H1 (cell line): ENCODE results near the gene CTIF. TPM values are rescaled to one million over a fixed set of nuclear protein-coding genes. Genes with fewer than 3 reads are reported as not detected.

Source experiments
- CTCF ChIA-PET: fragments of 300-600 bp; sonication (Branson Sonifier 250); formaldehyde crosslinking; loops from one replicate; lab custom pipeline; 2021; ENCODE audit not compliant: partially characterized antibody; lab: Charles Lee
- POLR2A ChIA-PET: fragments of 300-600 bp; sonication (Branson Sonifier 250); formaldehyde crosslinking; loops from one replicate; lab custom pipeline; 2021; ENCODE audit warnings: inconsistent platforms; ENCODE audit not compliant: partially characterized antibody; lab: Charles Lee
- DNase-seq, 2 experiments: peaks; one replicate each; pipeline versions ENCODE4 v3.0.0 to v3.0.0-alpha.2; 2010 to 2022; ENCODE audit warnings: low spot score in 2 of 2, low read depth in 1 of 2, mixed read lengths in 1 of 2
- FAIRE-seq: peaks from 2 replicates; lab custom pipeline; 2011; peaks lifted over from hg19 to GRCh38; lab: Jason Lieb, UNC
- H2AFZ ChIP-seq: 2 replicates; pipeline ENCODE4 v1.8.1; 2012; ENCODE audit warnings: low read length, inconsistent platforms
- H2AK5ac ChIP-seq: 2 replicates; pipeline ENCODE4 v1.6.1; 2013; ENCODE audit warnings: low read depth, low read length
- H2BK120ac ChIP-seq: replicated peaks from 2 replicates; pipeline ENCODE3; 2013; ENCODE audit warnings: low read depth, low read length, inconsistent platforms
- H2BK12ac ChIP-seq: 2 replicates; pipeline ENCODE4 v1.6.1; 2013; ENCODE audit warnings: low read depth, low read length
- H2BK15ac ChIP-seq: 2 replicates; pipeline ENCODE4 v1.6.1; 2013; ENCODE audit warnings: low read length
- H2BK20ac ChIP-seq: 2 replicates; pipeline ENCODE4 v1.6.1; 2013; ENCODE audit warnings: low read length
- H2BK5ac ChIP-seq: 2 replicates; pipeline ENCODE4 v1.6.1; 2013; ENCODE audit warnings: low read depth, low read length
- H3K14ac ChIP-seq: 2 replicates; pipeline ENCODE4 v1.6.1; 2013; ENCODE audit warnings: inconsistent platforms; ENCODE audit not compliant: insufficient read length
- H3K18ac ChIP-seq: 2 replicates; pipeline ENCODE4 v1.6.1; 2013; ENCODE audit warnings: low read length; ENCODE audit errors: extremely low read depth
- H3K23ac ChIP-seq: 2 replicates; pipeline ENCODE4 v1.6.1; 2013; ENCODE audit warnings: inconsistent platforms; ENCODE audit not compliant: insufficient read length
- H3K23me2 ChIP-seq: 2 replicates; pipeline ENCODE4 v1.6.1; 2013; ENCODE audit warnings: low read depth, low read length
- H3K27ac ChIP-seq: 2 replicates; pipeline ENCODE4 v1.6.1; 2011; ENCODE audit warnings: low read depth, low read length, inconsistent platforms
- H3K27me3 ChIP-seq, 4 experiments: replicated peaks in 1 of 4; 1 replicate in 1 of 4; 2 replicates in 3 of 4; pipeline versions ENCODE4 v1.6.1 to v1.8.1; 2011 to 2013; ENCODE audit warnings: low read length in 3 of 4, mild to moderate bottlenecking in 3 of 4, inconsistent platforms in 2 of 4, mixed read lengths in 2 of 4, moderate library complexity in 1 of 4; ENCODE audit not compliant: control insufficient read depth in 3 of 4, insufficient read depth in 3 of 4; ENCODE audit errors: extremely low read depth in 1 of 4
- H3K36me3 ChIP-seq, 4 experiments: 2 replicates each; pipeline versions ENCODE4 v1.6.1 to v1.8.1; 2011 to 2013; ENCODE audit warnings: mild to moderate bottlenecking in 4 of 4, low read length in 3 of 4, moderate library complexity in 2 of 4, control low read depth in 1 of 4, inconsistent platforms in 1 of 4; ENCODE audit not compliant: insufficient read depth in 4 of 4, control insufficient read depth in 2 of 4
- H3K4ac ChIP-seq: replicated peaks from 2 replicates; pipeline ENCODE3; 2013; ENCODE audit warnings: low read length, low read depth, mixed read lengths, inconsistent platforms; ENCODE audit not compliant: insufficient read length
- H3K4me1 ChIP-seq, 4 experiments: replicated peaks in 1 of 4; 1 replicate in 1 of 4; 2 replicates in 3 of 4; pipeline versions ENCODE4 v1.6.1 to v1.8.1; 2011 to 2013; ENCODE audit warnings: low read length in 3 of 4, inconsistent platforms in 2 of 4, mixed read lengths in 1 of 4; ENCODE audit not compliant: insufficient read depth in 4 of 4, control insufficient read depth in 3 of 4
- H3K4me2 ChIP-seq, 2 experiments: 2 replicates each; pipeline versions ENCODE4 v1.6.1 to v1.8.1; 2011 to 2013; ENCODE audit warnings: low read depth in 2 of 2, low read length in 2 of 2, control low read depth in 1 of 2, inconsistent platforms in 1 of 2, mild to moderate bottlenecking in 1 of 2; ENCODE audit not compliant: insufficient read depth in 1 of 2
- H3K4me3 ChIP-seq, 4 experiments: fragments of 200-600, 300-600 bp in 1 of 4; sonication (generic), shearing (Covaris generic), sonication (Bioruptor Twin) in 1 of 4; 2 replicates each; pipeline versions ENCODE4 v1.5.1 to v1.8.1; 2011 to 2016; ENCODE audit warnings: low read length in 4 of 4, low read depth in 3 of 4, control low read depth in 2 of 4, inconsistent platforms in 2 of 4, mild to moderate bottlenecking in 2 of 4, mixed read lengths in 1 of 4, moderate library complexity in 1 of 4; ENCODE audit not compliant: insufficient read depth in 2 of 4; ENCODE audit errors: extremely low read depth in 1 of 4
- H3K56ac ChIP-seq: replicated peaks from 2 replicates; pipeline ENCODE3; 2013; ENCODE audit warnings: low read depth, mild to moderate bottlenecking, mixed read lengths, low read length, inconsistent platforms; ENCODE audit not compliant: insufficient read length
- H3K79me1 ChIP-seq: 2 replicates; pipeline ENCODE4 v1.6.1; 2013; ENCODE audit warnings: low read depth, low read length, control low read depth
- H3K79me2 ChIP-seq, 2 experiments: 2 replicates each; pipeline versions ENCODE4 v1.6.1 to v1.8.1; 2012 to 2013; ENCODE audit warnings: low read length in 2 of 2, mild to moderate bottlenecking in 2 of 2, inconsistent platforms in 1 of 2; ENCODE audit not compliant: insufficient read depth in 2 of 2, control insufficient read depth in 1 of 2
- H3K9ac ChIP-seq, 4 experiments: replicated peaks in 1 of 4; 1 replicate in 1 of 4; 2 replicates in 3 of 4; pipeline versions ENCODE4 v1.6.1 to v1.8.1; 2011 to 2013; ENCODE audit warnings: low read depth in 3 of 4, low read length in 3 of 4, control low read depth in 2 of 4, mild to moderate bottlenecking in 2 of 4, moderate library complexity in 2 of 4, inconsistent platforms in 1 of 4; ENCODE audit errors: extremely low read depth in 1 of 4
- H3K9me3 ChIP-seq, 2 experiments: 2 replicates each; pipeline versions ENCODE4 v1.6.1 to v1.8.1; 2012 to 2013; ENCODE audit warnings: mild to moderate bottlenecking in 2 of 2, moderate library complexity in 2 of 2, control low read depth in 1 of 2, inconsistent platforms in 1 of 2, low read depth in 1 of 2, low read length in 1 of 2, mixed read lengths in 1 of 2; ENCODE audit not compliant: insufficient read depth in 2 of 2
- H4K20me1 ChIP-seq, 2 experiments: replicated peaks in 1 of 2; 2 replicates each; pipeline versions ENCODE3 to v1.8.1; 2011 to 2013; ENCODE audit warnings: inconsistent platforms in 2 of 2, low read length in 2 of 2, mild to moderate bottlenecking in 1 of 2; ENCODE audit not compliant: insufficient read depth in 2 of 2, control insufficient read depth in 1 of 2
- H4K5ac ChIP-seq: 2 replicates; pipeline ENCODE4 v1.6.1; 2013; ENCODE audit warnings: low read length, low read depth, mixed read lengths, inconsistent platforms; ENCODE audit not compliant: insufficient read length
- H4K8ac ChIP-seq: 2 replicates; pipeline ENCODE4 v1.8.0; 2013; ENCODE audit warnings: mild to moderate bottlenecking, moderate library complexity, low read length, inconsistent platforms; ENCODE audit not compliant: insufficient read depth; ENCODE audit errors: extremely low read depth
- H4K91ac ChIP-seq: replicated peaks from 2 replicates; pipeline ENCODE3; 2013; ENCODE audit warnings: low read length, mixed read lengths, inconsistent platforms; ENCODE audit not compliant: insufficient read length
- BACH1 ChIP-seq: IDR thresholded peaks from 2 replicates; pipeline ENCODE4 v1.6.1; 2012; ENCODE audit warnings: low read length, improper control_type of control experiment
- CBX8 ChIP-seq: fragments of 300-800, 300-1000 bp; sonication (generic); IDR thresholded peaks from 2 replicates; pipeline ENCODE4 v1.7.1; 2016; ENCODE audit warnings: low read depth, low read length, borderline replicate concordance
- CHD1 ChIP-seq: IDR thresholded peaks from 2 replicates; pipeline ENCODE4 v1.6.1; 2012; ENCODE audit warnings: low read depth, low read length, improper control_type of control experiment
- EGR1 ChIP-seq: IDR thresholded peaks from 2 replicates; pipeline ENCODE4 v1.6.1; 2011; ENCODE audit warnings: low read depth, low read length, borderline replicate concordance
- GABPA ChIP-seq: IDR thresholded peaks from 2 replicates; pipeline ENCODE4 v1.6.1; 2011; ENCODE audit warnings: mild to moderate bottlenecking, low read length, moderate library complexity, borderline replicate concordance; ENCODE audit not compliant: insufficient read depth
- MAFK ChIP-seq: IDR thresholded peaks from 2 replicates; pipeline ENCODE4 v1.6.1; 2012; ENCODE audit warnings: low read depth, mild to moderate bottlenecking, improper control_type of control experiment, low read length
- RAD21 ChIP-seq, 2 experiments: IDR thresholded peaks in 1 of 2; conservative IDR thresholded peaks in 1 of 2; 2 replicates each; pipeline ENCODE4 v1.6.1; 2011; ENCODE audit warnings: low read depth in 2 of 2, low read length in 2 of 2, improper control_type of control experiment in 1 of 2, inconsistent platforms in 1 of 2, mild to moderate bottlenecking in 1 of 2, moderate library complexity in 1 of 2
- RBBP5 ChIP-seq: IDR thresholded peaks from 2 replicates; pipeline ENCODE4 v1.7.1; 2012; ENCODE audit warnings: low read depth, mild to moderate bottlenecking, inconsistent platforms, low read length, moderate library complexity, borderline replicate concordance
- RNF2 ChIP-seq: fragments of 200-900, 300-1000 bp; sonication (generic); IDR thresholded peaks from 2 replicates; pipeline ENCODE4 v1.7.1; 2016; ENCODE audit warnings: borderline replicate concordance, low read depth, mild to moderate bottlenecking, antibody characterized with exemption, low read length; ENCODE audit not compliant: poor library complexity, severe bottlenecking; ENCODE audit errors: missing control alignments
- RXRA ChIP-seq: IDR thresholded peaks from 2 replicates; pipeline ENCODE4 v1.6.1; 2011; ENCODE audit warnings: low read depth, mild to moderate bottlenecking, low read length, moderate library complexity; ENCODE audit not compliant: insufficient read depth
- SUZ12 ChIP-seq: fragments of 200-600 bp; sonication (generic); IDR thresholded peaks from 2 replicates; pipeline ENCODE4 v1.6.1; 2012; ENCODE audit warnings: mild to moderate bottlenecking, inconsistent platforms, low read length, moderate library complexity, mixed read lengths
- TAF7 ChIP-seq: optimal IDR thresholded peaks from 2 replicates; pipeline ENCODE3; 2011; ENCODE audit warnings: low read depth, mild to moderate bottlenecking, inconsistent platforms, low read length, moderate library complexity, borderline replicate concordance
- ZNF274 ChIP-seq: IDR thresholded peaks from 2 replicates; pipeline ENCODE4 v1.7.0; 2012; ENCODE audit warnings: low read length, borderline replicate concordance; ENCODE audit errors: extremely low read depth
- WGBS, 2 experiments: shearing (Covaris generic) in 1 of 2; methylation state at CpG; one replicate each; pipeline versions ENCODE4 v1.1.6 to v1.1.7; 2013 to 2015; ENCODE audit warnings: low lambda C conversion rate in 2 of 2, mixed read lengths in 2 of 2, inconsistent platforms in 1 of 2, low coverage in 1 of 2, missing lambda C conversion rate in 1 of 2; ENCODE audit not compliant: insufficient replicate concordance in 2 of 2, insufficient coverage in 1 of 2, insufficient read length in 1 of 2; ENCODE audit errors: extremely low coverage in 1 of 2, missing lambda C conversion rate in 1 of 2; 5-methylcytosine and 5-hydroxymethylcytosine counted together
- polyA plus RNA-seq, 7 experiments: library from polyadenylated mRNA; depleted of rRNA in 3 of 7; stranded (reverse) in 5 of 7; unstranded in 2 of 7; fragments of >200 nt in 5 of 7; fragments of 200-250 nt in 2 of 7; gene quantifications; 1 replicate in 5 of 7; 2 replicates in 1 of 7; 4 replicates in 1 of 7; pipeline versions ENCODE4 v1.2.1 to v1.2.3, GENCODE V29; 2011 to 2013; ENCODE audit warnings: missing spikeins in 2 of 7, mixed read lengths in 2 of 7
- total RNA-seq: library from RNA; stranded (reverse); fragmentation: NEBNext Ultra II Directional; extraction: Animal tissue kit (Norgen Biotek cat#: 25700); gene quantifications from 2 replicates; pipeline ENCODE4 v1.2.1, GENCODE V29; 2021

CTIF gene
- total and polyA plus RNA-seq, 2 of the 8 experiments (the other 6 are each of a cell fraction or from before 2014, with no cell fraction given), result 9.0 to 17.8 TPM

GRCh38 chr18:48874701-48875162, 335.9 kb downstream of the CTIF start:
- Histone ChIP-seq H3K79me1 (no peaks in the 10 kb centered on the region), H3K4me1 (peaks cover 0 to 12% (median 9%) of the 10 kb centered on the region in 4 experiments; a peak in 6 of 7 replicates), H2BK20ac (no peak overlapping the region), H3K4ac (no peak overlapping the region), H3K9me3 (no peaks in the 10 kb centered on the region), H3K4me2 (no peak overlapping the region), H4K20me1 (no peaks in the 10 kb centered on the region), H2BK15ac (no peak overlapping the region), H3K23ac (no peak overlapping the region), H2BK12ac (no peak overlapping the region), H3K4me3 (no peak overlapping the region), H3K23me2 (no peaks in the 10 kb centered on the region), H2AFZ (no peak overlapping the region), H3K9ac (no peak overlapping the region), H3K18ac (no peak overlapping the region), H3K14ac (no peak overlapping the region), H2BK120ac (no peak overlapping the region), H4K8ac (no peak overlapping the region), H3K56ac (no peak overlapping the region), H4K5ac (no peak overlapping the region), H2BK5ac (no peak overlapping the region), H2AK5ac (no peak overlapping the region), H3K27ac (no peak overlapping the region), H3K79me2 (no peaks in the 10 kb centered on the region), H4K91ac (no peak overlapping the region), H3K36me3 (no peaks in the 10 kb centered on the region), H3K27me3 (0 out of 7 replicates have a peak, but pooled peaks cover 0 to 2% (median 0%) of the 10 kb centered on the region in 4 experiments)
- no peak for FAIRE-seq
- CTCF ChIA-PET, result interaction anchor here (0.7 to 2.0 kb wide), 8 partner anchors 8 to 516 kb away, joined by 3 to 9 read pairs (median 4); no protein-coding TSS in a partner anchor
- DNase-seq, result no peak
- POLR2A ChIA-PET, result interaction anchor here (1.3 kb wide), 1 partner anchor 22 kb away, joined by 3 read pairs; no protein-coding TSS in a partner anchor
- WGBS, 2 experiments, result 93% methylated on average over 11 of the region's 15 CpGs; no CpG with 5 or more reads in 1 of the 2 experiments
- TF ChIP-seq TAF7 (no peak), BACH1 (no peak), RXRA (no peak), SUZ12 (no peak), EGR1 (no peak), CBX8 (no peak), RBBP5 (no peak), GABPA (no peak), CHD1 (no peak), RAD21 (IDR thresholded peaks at IDR 0.05 in 1 of 2, conservative IDR thresholded peaks at IDR 0.05 in 1 of 2; ENCODE audit: low read depth in 2 of 2, low read length in 2 of 2) (no peak), RNF2 (no peak), ZNF274 (no peak), MAFK (no peak)
